A549 (cell line): ENCODE measurements around the gene MYADM. TPM values are rescaled to one million over a fixed set of nuclear protein-coding genes. Genes with fewer than 3 reads are reported as not detected.

ENCODE experiments used
- ATAC-seq, 2 experiments: fragments of 200-7000 bp in 1 of 2; fragments of >200 bp in 1 of 2; cut with Nextera tagmentation in 1 of 2; cut with Tn5 transposase in 1 of 2; 3 replicates each; pipeline versions ENCODE4 v1.8.0 to v1.9.1; 2018 to 2020; ENCODE audit warnings: mild to moderate bottlenecking in 1 of 2, moderate library complexity in 1 of 2
- CTCF ChIA-PET: fragments of 300-600 bp; sonication (Branson Sonifier 250); formaldehyde crosslinking; extraction: SDS; loops from one replicate; lab custom pipeline; 2021; ENCODE audit warnings: antibody characterized with exemption, inconsistent platforms; lab: Yijun Ruan, JAX
- POLR2A ChIA-PET: fragments of 350-600 bp; formaldehyde crosslinking; extraction: SDS; loops from one replicate; lab custom pipeline; 2021; ENCODE audit warnings: antibody characterized with exemption, inconsistent platforms; lab: Yijun Ruan, JAX
- DNase-seq, 2 experiments: peaks; one replicate each; pipeline versions ENCODE4 v3.0.0 to v3.0.0-alpha.2; 2011 to 2016; ENCODE audit warnings: low read depth in 1 of 2, low spot score in 1 of 2
- FAIRE-seq: peaks from 2 replicates; lab custom pipeline; 2011; peaks lifted over from hg19 to GRCh38; lab: Jason Lieb, UNC
- H3K27ac ChIP-seq, 2 experiments: fragments of >200 bp; sonication (Bioruptor Twin); formaldehyde crosslinking; 3 replicates each; pipeline ENCODE4 v1.5.1; 2016 to 2017
- H3K4me1 ChIP-seq: fragments of >200 bp; sonication (Bioruptor Twin); formaldehyde crosslinking; 3 replicates; pipeline ENCODE4 v1.6.1; 2016
- H3K4me2 ChIP-seq: fragments of >200 bp; sonication (Bioruptor Twin); formaldehyde crosslinking; 3 replicates; pipeline ENCODE4 v1.6.1; 2016
- H3K4me3 ChIP-seq: fragments of >200 bp; sonication (Bioruptor Twin); formaldehyde crosslinking; 3 replicates; pipeline ENCODE4 v1.5.1; 2016
- H3K9me3 ChIP-seq: fragments of >200 bp; sonication (Bioruptor Twin); formaldehyde crosslinking; 3 replicates; pipeline ENCODE4 v1.6.1; 2016
- CBX8 ChIP-seq: fragments of 200-600 bp; sonication (generic); IDR thresholded peaks from 2 replicates; pipeline ENCODE4 v1.6.1; 2016
- CHD2 ChIP-seq: fragments of 150-350 bp; IDR thresholded peaks from 2 replicates; pipeline ENCODE4 v1.6.1; 2014; ENCODE audit warnings: low read length; ENCODE audit not compliant: partially characterized antibody
- EHF ChIP-seq: fragments of 250-450 bp; sonication (Bioruptor Pico); IDR thresholded peaks from 2 replicates; pipeline ENCODE4 v1.5.0; 2020; ENCODE audit warnings: mild to moderate bottlenecking
- EHMT2 ChIP-seq: fragments of 200-600 bp; sonication (generic); IDR thresholded peaks from 2 replicates; pipeline ENCODE4 v1.6.1; 2016; ENCODE audit warnings: antibody characterized with exemption, low read depth, mild to moderate bottlenecking, moderate library complexity
- EP300 ChIP-seq, 2 experiments: fragments of >200 bp; sonication (Bioruptor Twin); formaldehyde crosslinking; IDR thresholded peaks; 2 replicates in 1 of 2; 3 replicates in 1 of 2; pipeline ENCODE4 v1.6.1; 2016 to 2017
- ESRRA ChIP-seq: fragments of 150-350 bp; IDR thresholded peaks from 2 replicates; pipeline ENCODE4 v1.6.1; 2014; ENCODE audit warnings: mild to moderate bottlenecking, low read length, borderline replicate concordance
- FOSB ChIP-seq: fragments of 250-450 bp; sonication (Bioruptor Pico); IDR thresholded peaks from 2 replicates; pipeline ENCODE4 v1.5.0; 2020; ENCODE audit warnings: mild to moderate bottlenecking, moderate library complexity
- HDAC2 ChIP-seq: fragments of 200-600 bp; sonication (generic); IDR thresholded peaks from 2 replicates; pipeline ENCODE4 v1.6.1; 2016
- HEYL ChIP-seq: fragments of 250-450 bp; sonication (Bioruptor Pico); IDR thresholded peaks from 2 replicates; pipeline ENCODE4 v1.8.0; 2021; ENCODE audit warnings: mild to moderate bottlenecking, moderate library complexity
- HOXA7 ChIP-seq: fragments of 250-450 bp; sonication (Bioruptor Pico); IDR thresholded peaks from 2 replicates; pipeline ENCODE4 v1.5.0; 2020; ENCODE audit warnings: mild to moderate bottlenecking, moderate library complexity
- HOXB13 ChIP-seq: fragments of 250-450 bp; sonication (Bioruptor Pico); IDR thresholded peaks from 2 replicates; pipeline ENCODE4 v1.5.0; 2020; ENCODE audit warnings: low read depth, mild to moderate bottlenecking, moderate library complexity
- HOXB5 ChIP-seq: fragments of 250-450 bp; sonication (Bioruptor Pico); IDR thresholded peaks from 2 replicates; pipeline ENCODE4 v1.5.0; 2020; ENCODE audit warnings: mild to moderate bottlenecking, moderate library complexity
- JUN ChIP-seq, 2 experiments: fragments of >200 bp; sonication (Bioruptor Twin); formaldehyde crosslinking; IDR thresholded peaks; 2 replicates in 1 of 2; 3 replicates in 1 of 2; pipeline ENCODE4 v1.6.1; 2016 to 2017
- NR3C1 ChIP-seq: fragments of >200 bp; sonication (Bioruptor Twin); formaldehyde crosslinking; IDR thresholded peaks from 3 replicates; pipeline ENCODE4 v1.6.1; 2017
- POLR2AphosphoS2 ChIP-seq: conservative IDR thresholded peaks from 2 replicates; pipeline ENCODE4 v1.6.1; 2012; ENCODE audit warnings: low read length, improper control_type of control experiment, inconsistent platforms
- RAD21 ChIP-seq, 2 experiments: fragments of >200 bp in 1 of 2; sonication (Bioruptor Twin) in 1 of 2; formaldehyde crosslinking in 1 of 2; IDR thresholded peaks in 1 of 2; conservative IDR thresholded peaks in 1 of 2; 2 replicates in 1 of 2; 3 replicates in 1 of 2; pipeline ENCODE4 v1.6.1; 2012 to 2018; ENCODE audit warnings: inconsistent platforms in 1 of 2
- RARB ChIP-seq: fragments of 250-450 bp; sonication (Bioruptor Pico); IDR thresholded peaks from 2 replicates; pipeline ENCODE4 v1.8.0; 2021; ENCODE audit warnings: mild to moderate bottlenecking, moderate library complexity
- RCOR1 ChIP-seq: fragments of 150-350 bp; IDR thresholded peaks from 2 replicates; pipeline ENCODE4 v1.6.1; 2014; ENCODE audit warnings: antibody characterized with exemption, low read length, low read depth
- RNF2 ChIP-seq: fragments of 200-600 bp; sonication (generic); IDR thresholded peaks from 2 replicates; pipeline ENCODE4 v1.6.1; 2016; ENCODE audit warnings: low read depth, mild to moderate bottlenecking, antibody characterized with exemption, moderate library complexity, borderline replicate concordance
- SREBF2 ChIP-seq: fragments of 450-650 bp; IDR thresholded peaks from 2 replicates; pipeline ENCODE4 v1.6.1; 2014; ENCODE audit warnings: mild to moderate bottlenecking, moderate library complexity
- ZC3H11A ChIP-seq: fragments of 450-650 bp; IDR thresholded peaks from 2 replicates; pipeline ENCODE4 v1.6.1; 2014; ENCODE audit warnings: antibody characterized with exemption, mild to moderate bottlenecking
- ZFP36 ChIP-seq: fragments of 450-650 bp; IDR thresholded peaks from 2 replicates; pipeline ENCODE4 v1.6.1; 2014; ENCODE audit warnings: borderline replicate concordance; ENCODE audit not compliant: partially characterized antibody
- WGBS: methylation state at CpG from one replicate; pipeline ENCODE4 v1.1.6; 2017; ENCODE audit errors: missing lambda C conversion rate; 5-methylcytosine and 5-hydroxymethylcytosine counted together
- polyA plus RNA-seq, 4 experiments: library from polyadenylated mRNA; depleted of rRNA in 3 of 4; stranded (reverse); fragments of >200 nt; fragmentation: RNase III in 1 of 4; extraction: RNeasy Plus Mini Kit Qiagen cat#74134 plus additional on column Dnase treatment in 1 of 4; gene quantifications; 2 replicates in 3 of 4; 3 replicates in 1 of 4; pipeline ENCODE4 v1.2.3, GENCODE V29; 2011 to 2017
- TF ChIP-seq, protein P1 (sequence below): fragments of >200 bp; sonication (Bioruptor Twin); formaldehyde crosslinking; IDR thresholded peaks from 2 replicates; pipeline ENCODE4 v1.6.1; 2016
- TF ChIP-seq, protein P2 (sequence below): fragments of 250-450 bp; sonication (Bioruptor Pico); IDR thresholded peaks from 2 replicates; pipeline ENCODE4 v1.5.0; 2021; ENCODE audit warnings: mild to moderate bottlenecking, moderate library complexity, borderline replicate concordance
- TF ChIP-seq, protein P3 (sequence below): IDR thresholded peaks from 2 replicates; pipeline ENCODE4 v1.6.1; 2012

Gene MYADM
- polyA plus RNA-seq, 2 of the 4 experiments (the other 2 are of a cell fraction) = 37.7 to 90.7 TPM

DNA sequence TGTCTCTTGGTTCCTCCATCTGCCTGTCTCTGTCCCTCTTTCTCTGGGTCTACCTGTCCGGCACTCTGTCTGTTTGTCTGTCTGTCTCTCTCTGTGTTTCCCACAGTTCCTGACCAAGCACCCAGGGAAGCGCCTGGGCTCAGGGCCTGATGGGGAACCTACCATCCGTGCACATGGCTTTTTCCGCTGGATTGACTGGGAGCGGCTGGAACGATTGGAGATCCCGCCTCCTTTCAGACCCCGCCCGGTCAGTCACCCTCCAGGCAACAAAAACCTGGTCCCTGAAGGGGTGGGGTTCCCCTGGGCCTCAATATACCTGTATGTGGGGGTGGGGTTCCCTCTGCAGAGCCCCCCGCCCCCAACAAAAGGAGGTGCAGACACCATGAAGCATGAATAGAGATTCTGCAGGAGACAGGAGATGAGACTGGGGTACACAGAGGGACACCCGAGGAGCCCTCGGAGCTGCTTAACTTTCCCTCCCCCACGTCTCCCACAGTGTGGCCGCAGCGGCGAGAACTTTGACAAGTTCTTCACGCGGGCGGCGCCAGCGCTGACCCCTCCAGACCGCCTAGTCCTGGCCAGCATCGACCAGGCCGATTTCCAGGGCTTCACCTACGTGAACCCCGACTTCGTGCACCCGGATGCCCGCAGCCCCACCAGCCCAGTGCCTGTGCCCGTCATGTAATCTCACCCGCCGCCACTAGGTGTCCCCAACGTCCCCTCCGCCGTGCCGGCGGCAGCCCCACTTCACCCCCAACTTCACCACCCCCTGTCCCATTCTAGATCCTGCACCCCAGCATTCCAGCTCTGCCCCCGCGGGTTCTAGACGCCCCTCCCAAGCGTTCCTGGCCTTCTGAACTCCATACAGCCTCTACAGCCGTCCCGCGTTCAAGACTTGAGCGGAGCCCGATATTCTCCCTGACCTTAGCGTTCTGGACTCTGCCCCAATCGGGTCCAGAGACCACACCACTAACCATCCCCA, 38.8 kb downstream of the MYADM start (continued):
- TF ChIP-seq, protein P1, sequence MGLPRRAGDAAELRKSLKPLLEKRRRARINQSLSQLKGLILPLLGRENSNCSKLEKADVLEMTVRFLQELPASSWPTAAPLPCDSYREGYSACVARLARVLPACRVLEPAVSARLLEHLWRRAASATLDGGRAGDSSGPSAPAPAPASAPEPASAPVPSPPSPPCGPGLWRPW = no peak
- no peak for TF ChIP-seq ZFP36
- TF ChIP-seq HOXB5 (CRISPR knock-in tag) = no peak
- no peak for TF ChIP-seq HEYL (CRISPR knock-in tag)
- peak; percentile 85 to 91 for TF ChIP-seq RAD21 (conservative IDR thresholded peaks at IDR 0.05 in 1 of 2, IDR thresholded peaks at IDR 0.05 in 1 of 2)
- no peak for TF ChIP-seq EHF (CRISPR knock-in tag)
- TF ChIP-seq RCOR1 = no peak
- TF ChIP-seq, protein P2, sequence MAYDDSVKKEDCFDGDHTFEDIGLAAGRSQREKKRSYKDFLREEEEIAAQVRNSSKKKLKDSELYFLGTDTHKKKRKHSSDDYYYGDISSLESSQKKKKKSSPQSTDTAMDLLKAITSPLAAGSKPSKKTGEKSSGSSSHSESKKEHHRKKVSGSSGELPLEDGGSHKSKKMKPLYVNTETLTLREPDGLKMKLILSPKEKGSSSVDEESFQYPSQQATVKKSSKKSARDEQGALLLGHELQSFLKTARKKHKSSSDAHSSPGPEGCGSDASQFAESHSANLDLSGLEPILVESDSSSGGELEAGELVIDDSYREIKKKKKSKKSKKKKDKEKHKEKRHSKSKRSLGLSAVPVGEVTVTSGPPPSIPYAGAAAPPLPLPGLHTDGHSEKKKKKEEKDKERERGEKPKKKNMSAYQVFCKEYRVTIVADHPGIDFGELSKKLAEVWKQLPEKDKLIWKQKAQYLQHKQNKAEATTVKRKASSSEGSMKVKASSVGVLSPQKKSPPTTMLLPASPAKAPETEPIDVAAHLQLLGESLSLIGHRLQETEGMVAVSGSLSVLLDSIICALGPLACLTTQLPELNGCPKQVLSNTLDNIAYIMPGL (CRISPR knock-in tag) = no peak
- TF ChIP-seq RARB = no peak

DNA sequence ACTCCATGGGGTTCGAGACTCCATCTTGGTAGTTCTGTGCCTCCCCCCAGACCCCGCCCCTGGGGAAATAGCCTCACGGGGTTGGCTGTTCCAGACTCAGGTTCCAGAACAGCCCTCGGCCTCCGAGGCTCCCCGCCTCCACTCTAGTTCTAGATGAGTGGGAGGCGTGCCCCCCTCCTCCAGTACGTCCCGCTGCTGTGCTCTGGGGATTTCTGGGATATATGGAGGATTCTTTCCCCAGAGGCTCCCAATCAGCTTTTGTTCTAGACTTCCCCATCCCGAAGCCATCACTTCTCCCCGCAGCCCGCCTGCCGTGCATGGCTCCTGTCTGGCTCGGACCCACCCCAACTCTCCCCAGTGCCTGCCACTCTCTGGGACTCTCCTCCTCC, 39.5 kb downstream of the MYADM start:
- FAIRE-seq = no peak
- peak in 1 of 2 experiments; percentile 14; a peak in 3 of 6 replicates for ATAC-seq
- POLR2A ChIA-PET = interaction anchor here (2.0 kb wide), 1 partner anchor 73 kb away, joined by 8 read pairs; no protein-coding TSS in a partner anchor

DNA sequence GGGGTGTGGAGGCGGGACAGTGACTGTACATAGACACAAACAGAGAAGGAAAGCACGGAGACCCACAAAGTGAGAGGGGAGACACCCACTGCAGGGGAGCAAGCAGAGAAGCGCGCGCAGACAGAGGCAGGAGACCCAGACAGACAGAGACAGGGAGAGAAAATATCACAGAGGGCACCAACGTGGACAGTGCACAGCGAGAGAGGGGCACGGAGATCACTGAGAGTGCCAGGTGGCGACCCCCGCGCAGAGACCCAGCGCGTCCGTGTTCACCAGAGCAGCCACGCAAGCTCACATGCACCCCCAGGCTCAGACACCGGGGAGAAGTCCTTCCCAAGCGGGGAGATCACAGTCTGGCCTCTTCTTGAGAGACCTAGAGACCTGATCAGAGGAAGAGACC, 40.0 kb downstream of the MYADM start:
- Histone ChIP-seq H3K4me2 (peak overlapping the region; percentile 92), H3K4me3 (peak overlapping the region; percentile 70; the same call in 2 of the 3 replicates), H3K9me3 (no peaks in the 10 kb centered on the region), H3K27ac (peak overlapping the region in 1 of 2 experiments; percentile 82; a peak in 3 of 6 replicates), H3K4me1 (peaks cover 42% of the 10 kb centered on the region)
- TF ChIP-seq EP300 (IDR thresholded peaks at IDR 0.05) (no peak), CHD2 (no peak)
- no peak for FAIRE-seq
- CTCF ChIA-PET = interaction anchor here (0.6 to 3.2 kb wide), 32 partner anchors 10 to 341 kb away, joined by 3 to 63 read pairs (median 5); partner anchors contain the start of genes OSCAR and PRKCG
- peak in 1 of 2 experiments; percentile 13; a peak in 3 of 6 replicates for ATAC-seq
- DNase-seq = no peak
- POLR2A ChIA-PET = interaction anchor here (2.0 kb wide), 1 partner anchor 73 kb away, joined by 8 read pairs; no protein-coding TSS in a partner anchor
- 82% methylated on average over 17 of the region's 17 CpGs for WGBS

More for the DNA sequence above, 39.5 kb downstream of the MYADM start:
- 60% methylated on average over 14 of the region's 14 CpGs for WGBS
- Histone ChIP-seq H3K4me2 (peak overlapping the region; percentile 92), H3K4me3 (peak overlapping the region; percentile 19; the same call in 1 of the 3 replicates), H3K27ac (peak overlapping the region; percentile 9 to 82; a peak in 4 of 6 replicates), H3K4me1 (peaks cover 42% of the 10 kb centered on the region), H3K9me3 (no peaks in the 10 kb centered on the region)
- DNase-seq = no peak
- CTCF ChIA-PET = interaction anchor here (0.6 to 3.2 kb wide), 42 partner anchors 10 to 342 kb away, joined by 3 to 63 read pairs (median 5); partner anchors contain the start of genes OSCAR and PRKCG
- TF ChIP-seq, protein P3, sequence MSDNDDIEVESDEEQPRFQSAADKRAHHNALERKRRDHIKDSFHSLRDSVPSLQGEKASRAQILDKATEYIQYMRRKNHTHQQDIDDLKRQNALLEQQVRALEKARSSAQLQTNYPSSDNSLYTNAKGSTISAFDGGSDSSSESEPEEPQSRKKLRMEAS = no peak
- no peak for TF ChIP-seq JUN (IDR thresholded peaks at IDR 0.05)
- no peak for TF ChIP-seq POLR2AphosphoS2
- no peak for TF ChIP-seq HOXB5 (CRISPR knock-in tag)
- TF ChIP-seq HOXB13 (CRISPR knock-in tag) = no peak
- TF ChIP-seq CBX8 = no peak
- TF ChIP-seq ESRRA = no peak
- TF ChIP-seq HDAC2 = no peak
- no peak for TF ChIP-seq EHMT2
- TF ChIP-seq RARB = no peak
- no peak for TF ChIP-seq RNF2
- no peak for TF ChIP-seq FOSB (CRISPR knock-in tag)
- TF ChIP-seq NR3C1 = no peak
- no peak for TF ChIP-seq ZC3H11A
- no peak for TF ChIP-seq SREBF2
- TF ChIP-seq HOXA7 (CRISPR knock-in tag) = no peak
- TF ChIP-seq, protein P1 = no peak
